ENCODE data around the gene DOK7.

The DOK7 gene

DNA sequence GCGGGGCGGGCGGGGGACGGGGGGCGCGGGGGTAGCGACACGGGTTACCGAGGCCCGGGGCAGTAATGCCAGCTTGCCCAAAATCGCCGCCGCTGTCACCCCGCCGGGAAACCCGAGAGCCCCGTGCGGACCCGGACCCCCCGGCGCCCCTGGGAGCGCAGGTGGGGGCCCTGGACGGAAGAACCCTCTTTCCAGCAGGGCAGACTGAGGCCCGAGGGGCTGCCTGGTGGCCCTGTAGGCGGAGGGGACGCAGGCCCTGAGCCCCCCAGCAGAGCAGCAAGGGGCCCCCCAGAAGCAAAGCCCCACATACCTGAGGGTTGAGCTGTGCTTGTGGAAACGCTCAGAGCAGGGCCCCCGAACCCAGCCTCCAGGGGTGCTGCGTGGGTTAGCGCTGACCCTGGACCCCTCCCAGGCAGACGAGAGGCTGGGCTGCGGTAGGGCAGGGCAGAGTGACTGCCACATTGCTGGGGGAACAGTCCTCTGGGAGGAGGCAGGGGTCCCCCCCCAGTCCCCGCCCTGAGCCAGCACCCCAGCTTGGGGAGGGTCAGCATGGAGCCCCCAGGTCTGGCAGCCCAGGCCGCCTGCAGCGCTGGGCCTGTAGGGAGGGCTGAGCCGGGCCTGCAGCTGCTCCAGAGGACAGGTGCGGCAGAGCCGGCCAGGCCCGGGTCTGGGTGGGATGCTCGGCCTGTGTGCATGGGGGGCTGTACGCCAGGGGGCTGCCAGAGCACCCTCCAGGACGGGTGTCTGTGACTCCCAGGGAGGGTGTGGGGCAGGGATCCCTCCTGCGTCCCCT is 646 bp downstream of the DOK7 start:
- DNase-seq (ENCODE audit: low spot score): no peak

DNA sequence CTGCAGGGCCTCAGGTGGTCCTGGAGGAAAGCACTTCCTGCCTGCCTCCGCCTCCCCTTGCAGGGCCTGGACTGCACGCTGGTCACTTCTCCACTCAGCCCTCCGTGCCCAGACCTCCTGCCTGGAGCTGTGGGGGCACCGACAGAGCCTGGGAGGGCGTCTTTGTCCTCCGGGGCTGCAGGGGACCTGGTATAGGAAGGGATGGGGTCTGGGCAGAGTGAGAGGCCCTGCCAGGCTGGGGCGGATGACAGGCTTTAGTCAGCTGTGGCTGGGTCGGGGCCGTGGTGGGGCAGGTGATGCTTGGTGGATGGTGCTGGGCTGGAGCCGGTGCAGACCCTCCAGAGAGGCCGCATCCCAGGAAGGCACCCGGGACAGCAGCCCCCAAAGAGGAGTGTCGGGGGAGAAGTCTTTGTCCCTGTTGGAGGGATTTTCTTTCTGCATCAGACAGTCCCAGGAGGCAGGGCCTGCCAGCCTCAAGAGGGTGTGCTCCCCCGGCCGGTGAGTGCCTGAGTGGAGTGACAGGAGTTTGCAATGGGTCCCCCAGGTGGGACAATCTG is 1.3 kb downstream of the DOK7 start:
- DNase-seq (ENCODE audit: low spot score): no peak

DNA sequence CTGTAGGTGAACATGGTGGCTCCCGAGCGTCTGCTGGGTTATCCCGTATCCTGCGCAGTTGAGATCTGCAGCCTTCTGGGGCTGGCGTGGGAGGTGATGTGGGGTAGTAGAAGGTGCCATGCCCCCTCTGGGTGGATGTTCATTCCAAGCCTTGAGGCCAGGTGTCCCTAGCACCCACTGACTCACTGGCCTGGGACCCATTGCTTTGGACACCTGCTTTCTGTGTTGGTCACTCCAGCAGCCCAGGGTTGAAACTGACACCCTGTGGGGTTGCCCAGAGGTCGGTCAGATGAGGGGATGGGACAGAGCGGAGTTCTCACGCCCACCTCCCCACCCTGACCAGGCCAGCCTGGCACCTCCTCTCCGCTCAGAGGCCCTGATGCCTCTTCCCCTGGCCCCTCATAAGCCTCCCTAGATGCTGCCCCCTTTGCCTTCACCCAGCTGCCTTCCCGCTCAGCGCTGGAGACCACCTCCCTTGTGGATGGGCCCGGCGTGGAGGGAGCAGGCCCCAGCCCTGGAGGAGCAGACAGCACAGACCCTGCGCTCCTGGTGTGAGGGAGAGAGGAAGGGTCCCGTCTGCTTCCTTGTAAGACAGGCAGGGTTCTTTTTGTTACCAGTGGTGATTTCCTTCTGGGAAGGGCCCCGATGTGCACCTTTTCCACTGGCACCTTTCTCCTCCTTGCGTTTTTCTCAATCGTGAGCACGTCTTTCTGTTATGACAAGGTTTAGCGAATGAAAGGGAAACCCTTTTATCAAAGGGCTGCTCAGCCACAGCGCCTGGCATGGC is 2.0 kb downstream of the DOK7 start:
- no peak for DNase-seq (ENCODE audit: low spot score)

DNA sequence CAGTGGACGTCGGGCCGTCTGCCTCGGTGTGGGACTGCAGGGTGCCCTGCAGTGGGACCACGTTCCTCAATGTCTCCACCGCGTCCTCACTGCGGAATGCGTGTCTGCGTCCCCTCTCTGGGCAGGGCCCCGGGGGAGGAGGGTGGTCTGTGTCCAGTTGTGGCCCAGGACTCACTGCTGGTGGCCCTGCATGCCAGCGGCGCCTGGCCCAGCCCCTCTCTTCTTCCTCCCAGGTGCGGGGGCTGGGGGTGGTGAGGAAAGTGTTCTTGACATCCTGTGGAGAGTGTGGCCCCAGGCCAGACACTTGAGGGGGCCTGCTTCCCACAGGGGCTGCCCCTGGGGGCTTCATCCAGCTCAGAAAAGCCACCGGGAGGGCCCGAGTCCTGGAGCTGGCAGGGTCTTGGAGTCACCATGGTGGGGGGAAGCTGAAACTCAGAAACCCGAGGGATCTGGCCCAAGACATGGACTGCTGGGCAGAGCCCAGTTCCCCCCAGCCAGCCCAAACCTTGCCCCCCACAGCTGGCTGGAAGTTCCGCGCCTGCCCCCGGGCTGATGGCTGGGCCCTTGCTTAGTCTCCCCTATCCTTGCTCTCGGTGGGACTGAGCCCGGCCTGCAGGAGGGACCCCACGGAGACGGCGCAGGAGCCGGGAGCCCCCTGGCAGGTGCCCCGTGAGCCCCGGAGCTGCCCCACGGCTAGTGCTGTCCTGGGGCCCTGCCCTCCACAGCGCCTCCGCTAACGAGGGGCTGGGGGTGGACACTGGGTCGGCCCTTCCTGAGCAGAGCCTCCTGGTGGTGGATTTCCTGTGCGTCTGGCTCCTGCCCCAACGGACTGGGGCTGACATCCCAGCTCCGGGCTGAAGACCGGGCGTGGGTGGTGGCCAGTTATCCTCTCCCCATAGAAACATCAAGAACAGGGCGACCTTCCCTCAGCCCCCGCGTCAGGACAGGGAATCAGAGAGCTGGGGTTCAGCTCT is 2.9 kb downstream of the DOK7 start:
- DNase-seq (ENCODE audit: low spot score): no peak

DNA sequence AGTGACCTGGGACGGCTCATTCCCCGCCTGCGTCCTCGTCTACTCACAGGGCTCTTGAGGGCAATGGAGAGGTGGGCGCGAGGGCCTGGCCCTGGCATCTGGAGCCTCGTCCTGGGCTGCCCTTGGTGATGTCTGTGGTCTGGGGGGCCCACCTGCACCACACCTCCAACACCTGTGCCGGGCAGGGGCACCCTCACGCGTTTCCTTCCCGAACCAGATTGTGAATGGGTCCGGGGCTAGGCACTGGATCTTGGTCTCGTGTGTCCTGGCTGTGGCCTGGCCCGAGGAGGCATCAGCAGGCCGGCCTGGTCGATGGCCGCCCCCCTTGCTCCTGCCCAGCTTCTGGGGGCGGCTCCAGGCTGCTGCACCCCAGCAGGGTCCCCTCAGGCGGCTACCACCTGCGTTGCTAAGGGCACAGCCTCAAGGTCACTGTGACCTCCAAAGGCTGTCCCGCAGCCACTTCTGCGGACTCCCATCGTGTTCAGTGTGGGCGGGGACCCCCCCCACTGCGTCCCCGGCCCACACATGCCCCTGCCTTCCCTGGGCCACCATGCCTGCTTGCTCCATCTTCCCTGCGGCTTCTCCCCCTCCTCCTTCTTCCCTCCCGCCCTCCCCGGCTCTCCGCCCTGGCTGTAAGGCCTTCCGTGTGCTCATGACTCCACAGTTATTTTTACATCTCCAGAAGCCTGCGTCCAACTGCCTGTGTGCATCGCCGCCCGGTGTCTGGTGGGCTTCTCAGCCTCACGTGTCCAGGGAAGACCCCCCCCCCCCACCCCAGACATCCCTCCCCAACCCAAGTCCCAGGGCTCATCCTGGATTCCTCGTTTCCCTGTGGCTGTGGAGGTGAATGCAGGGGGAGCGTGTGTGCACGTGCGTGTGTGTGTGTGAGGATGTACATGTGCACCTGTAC is 3.8 kb downstream of the DOK7 start:
- no peak for DNase-seq (ENCODE audit: low spot score)

DNA sequence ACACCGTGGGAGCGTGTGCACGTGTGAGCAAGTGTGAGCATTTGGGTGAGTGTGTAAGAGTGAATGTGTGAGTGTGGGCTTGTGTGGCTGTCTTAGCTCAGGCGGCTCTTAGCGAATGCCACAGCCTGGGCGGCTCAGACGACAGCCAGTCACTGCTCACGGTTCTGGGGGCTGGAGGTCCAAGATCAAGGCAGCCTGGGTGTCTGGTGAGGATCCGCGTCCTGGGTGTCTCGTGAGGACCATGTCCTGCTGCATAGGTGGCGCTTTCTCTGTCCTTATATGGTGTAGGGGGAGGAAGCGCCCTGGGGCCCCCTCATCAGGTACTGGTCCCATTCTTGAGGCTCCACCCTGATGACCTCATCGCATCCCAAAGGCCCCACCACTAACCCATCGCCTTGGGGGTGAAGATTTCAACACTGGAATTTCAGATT is 4.5 kb downstream of the DOK7 start:
- DNase-seq (ENCODE audit: low spot score): no peak

DNA sequence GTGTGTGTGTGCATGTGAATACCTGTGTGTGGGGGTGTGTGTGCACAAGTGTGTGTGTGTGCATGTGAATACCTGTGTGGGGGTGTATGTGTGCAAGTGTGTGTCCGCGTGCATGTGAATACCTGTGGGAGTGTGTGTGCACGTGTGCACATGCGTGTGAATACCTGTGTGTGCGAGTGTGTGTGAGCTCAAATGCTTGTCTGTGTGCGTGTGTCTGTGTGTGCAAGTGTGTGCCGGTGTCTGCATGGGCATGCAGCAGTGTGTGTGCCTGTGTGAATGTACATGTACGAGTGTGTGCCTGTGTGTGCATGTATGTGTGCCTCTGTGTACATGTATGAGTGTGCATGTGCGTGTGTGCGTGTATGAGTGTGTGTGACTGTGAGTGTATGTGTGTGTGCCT is 5.0 kb downstream of the DOK7 start:
- DNase-seq (ENCODE audit: low spot score): no peak

DNA sequence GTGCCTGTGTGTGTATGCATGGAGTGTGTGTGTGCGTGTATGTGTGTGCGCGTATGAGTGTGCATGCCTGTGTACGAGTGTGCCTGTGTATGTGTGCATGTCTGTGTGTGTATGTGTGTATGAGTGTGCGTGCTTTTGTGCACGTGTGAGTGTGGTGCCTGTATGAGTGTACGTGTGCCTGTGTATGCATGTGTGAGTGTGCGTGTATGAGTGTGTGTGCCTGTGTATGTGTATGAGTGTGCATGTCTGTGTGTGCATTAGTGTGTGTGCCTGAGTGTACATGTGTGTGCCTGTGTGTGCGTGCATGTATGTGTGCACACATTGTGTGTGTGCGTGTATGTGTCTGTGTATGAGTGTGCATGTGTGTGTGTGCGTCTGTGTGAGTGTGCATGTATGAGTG is 5.7 kb downstream of the DOK7 start:
- DNase-seq (ENCODE audit: low spot score): no peak

DNA sequence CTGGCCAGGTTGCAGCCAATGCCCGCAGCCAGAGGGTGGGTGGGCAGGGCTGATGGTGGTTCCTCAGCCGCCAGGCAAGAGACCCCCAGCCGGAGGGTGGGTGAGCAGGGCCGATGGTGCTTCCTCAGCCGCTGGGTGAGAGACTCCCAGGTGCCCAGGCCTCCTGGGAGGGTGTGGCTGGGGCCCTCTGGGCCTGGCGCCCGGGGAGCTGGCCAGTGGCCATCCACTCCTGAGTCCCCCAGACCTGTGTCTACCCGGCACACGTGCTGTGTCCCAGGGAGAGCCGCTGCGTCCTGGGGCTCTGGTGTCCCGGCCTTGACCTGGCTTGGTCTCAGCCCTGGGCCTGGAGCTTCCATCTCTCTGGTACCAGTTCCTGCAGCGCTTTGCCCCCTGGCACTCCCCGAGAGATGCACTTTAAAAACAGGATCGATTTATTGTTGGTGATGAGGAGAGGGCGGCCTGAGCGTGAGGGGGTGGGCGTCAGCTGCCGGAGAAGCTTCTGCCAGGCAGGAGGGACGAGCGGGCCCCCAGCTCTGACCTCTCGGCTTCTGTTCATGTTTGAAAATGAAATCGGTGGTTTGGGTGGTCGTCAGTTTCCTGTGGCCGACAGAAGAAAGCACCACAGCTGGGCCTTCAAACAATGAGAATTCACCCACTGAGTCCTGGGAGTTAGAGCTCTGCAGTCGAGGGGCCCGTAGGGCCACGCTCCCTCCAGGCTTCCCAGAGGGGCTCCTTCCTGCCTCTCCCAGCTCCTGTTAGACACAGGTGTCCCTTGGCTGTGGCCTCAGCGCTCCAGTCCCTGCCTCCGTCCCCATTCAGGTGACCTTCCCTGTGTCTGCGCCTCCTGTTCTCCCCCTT is 6.5 kb downstream of the DOK7 start:
- DNase-seq (ENCODE audit: low spot score): no peak

DNA sequence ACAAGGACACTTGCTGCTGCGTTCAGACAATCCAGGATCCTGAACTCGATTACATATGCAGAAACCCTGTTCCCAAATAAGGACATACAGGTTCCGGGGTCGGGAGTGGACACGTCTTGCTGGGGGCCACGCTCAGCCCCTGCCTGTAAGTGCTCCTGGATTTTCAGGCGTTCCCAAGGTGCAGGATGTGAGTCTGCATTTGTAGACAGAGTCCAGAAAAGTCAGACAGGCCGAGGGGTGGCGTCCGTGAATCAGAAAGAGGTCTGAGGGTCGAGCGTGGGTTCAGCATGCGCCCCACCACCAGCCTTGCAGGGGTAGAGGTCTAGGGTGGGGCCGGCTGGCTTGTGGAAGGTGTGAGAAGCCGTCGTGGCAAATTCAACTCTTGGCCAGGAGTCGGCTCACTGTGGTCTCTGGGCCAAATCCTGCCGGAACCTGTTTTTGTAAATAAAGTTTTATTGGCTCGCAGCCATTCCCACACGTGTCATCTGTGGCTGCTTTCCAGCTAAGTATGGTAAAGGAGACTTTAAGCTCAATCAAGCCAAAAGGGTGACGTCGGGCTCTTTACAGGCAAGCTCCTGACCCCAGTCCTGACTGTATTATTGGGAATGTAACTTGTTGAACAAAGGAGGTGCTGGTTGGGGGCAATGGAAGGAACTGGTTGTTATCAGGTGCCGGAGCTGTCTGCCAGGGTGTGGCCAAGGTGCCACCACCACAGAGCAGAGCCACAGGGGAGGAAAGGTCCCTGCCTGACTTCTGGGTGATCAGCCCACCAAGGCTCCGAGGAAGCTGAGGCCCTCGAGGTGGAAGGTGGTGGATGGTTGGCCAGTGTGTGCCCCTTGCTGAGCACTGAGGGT is 7.4 kb downstream of the DOK7 start:
- DNase-seq (ENCODE audit: low spot score): no peak

DNA sequence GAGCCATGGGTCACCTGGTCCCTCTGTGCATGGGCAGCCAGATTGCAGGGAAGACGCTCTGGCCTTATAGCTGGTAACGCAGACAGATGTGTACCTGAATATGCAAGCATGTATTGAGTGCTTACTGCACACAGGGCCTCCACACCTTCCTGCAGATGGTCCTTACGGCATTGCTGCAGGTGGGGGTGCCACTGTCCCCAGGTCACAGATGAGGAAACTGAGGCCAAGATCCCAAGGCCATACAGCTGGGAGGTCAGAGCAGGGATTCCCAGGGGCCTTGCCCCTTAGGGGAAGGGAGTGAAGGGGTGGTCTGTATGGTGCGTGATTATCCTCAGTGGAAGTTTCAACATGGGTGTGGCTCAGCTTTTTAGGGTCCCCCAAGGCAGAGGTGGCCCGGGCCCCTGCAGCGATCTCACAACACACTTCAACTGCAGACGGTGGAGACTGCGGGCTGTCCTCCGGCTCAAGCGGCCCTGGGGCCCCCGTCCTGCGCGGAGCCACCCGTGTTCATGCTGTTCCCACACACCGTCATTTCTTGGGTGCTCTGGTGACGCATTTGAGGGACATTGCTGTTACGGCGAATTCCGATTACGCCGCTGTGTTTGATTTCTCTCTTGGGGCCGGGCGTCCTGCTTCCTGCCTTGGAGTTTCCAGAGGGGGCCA is 8.1 kb downstream of the DOK7 start:
- no peak for DNase-seq (ENCODE audit: low spot score)

DNA sequence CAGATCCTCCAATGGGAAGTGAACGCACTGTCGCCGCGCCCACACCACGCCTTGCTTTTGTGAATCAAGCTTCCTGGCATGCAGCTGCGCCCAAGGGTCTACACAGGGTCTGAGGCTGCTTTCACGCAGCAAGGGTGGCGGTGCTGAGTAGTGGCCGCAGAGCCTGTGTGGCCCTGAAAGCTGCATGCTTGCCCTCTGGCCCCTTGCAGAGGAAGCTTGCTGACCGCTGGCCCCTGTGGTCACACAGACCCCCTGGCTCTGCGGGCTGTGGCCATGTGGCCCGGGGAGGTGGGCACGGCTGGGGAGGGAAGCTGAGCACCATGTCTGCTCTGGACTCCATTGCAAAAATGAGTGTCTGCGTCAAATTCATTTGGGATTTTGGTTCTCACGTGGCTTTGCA is 8.8 kb downstream of the DOK7 start:
- DNase-seq (ENCODE audit: low spot score): no peak

DNA sequence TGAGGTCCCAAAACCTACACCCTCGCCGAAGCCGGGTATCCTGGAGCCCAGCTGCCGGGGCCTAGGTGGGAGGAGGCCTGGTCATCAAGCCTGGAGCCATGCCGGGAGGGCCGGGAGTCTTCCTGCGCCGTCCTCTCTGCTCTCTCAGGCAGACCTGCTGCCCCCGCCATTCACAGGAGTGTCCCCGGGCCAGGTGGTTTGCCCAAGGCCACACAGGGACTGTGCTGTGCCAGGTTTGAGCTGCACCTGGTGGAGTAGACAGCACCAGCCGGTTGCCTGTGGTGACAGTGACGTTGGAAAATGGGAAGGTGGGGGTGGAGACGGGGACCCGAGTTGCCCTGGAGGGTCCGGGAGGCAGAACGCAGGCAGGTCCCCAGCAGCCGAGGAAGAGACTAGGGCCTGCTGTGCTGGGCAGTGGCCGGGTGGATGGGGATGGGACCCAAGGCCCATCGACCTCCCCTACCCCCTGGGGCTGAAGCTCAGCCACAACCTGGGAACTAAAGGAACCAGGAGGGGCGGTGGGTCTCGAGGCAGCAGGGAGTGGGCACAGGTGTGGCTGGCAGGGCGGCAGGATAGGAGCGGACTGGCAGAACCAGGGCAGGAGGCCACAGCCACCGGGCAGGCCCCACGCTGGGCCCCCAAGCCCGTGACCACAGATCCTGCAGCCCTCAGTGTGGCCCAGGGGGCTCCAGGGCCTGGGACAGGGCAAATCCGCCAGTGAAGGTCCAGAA is 9.5 kb downstream of the DOK7 start:
- DNase-seq (ENCODE audit: low spot score): no peak

DNA sequence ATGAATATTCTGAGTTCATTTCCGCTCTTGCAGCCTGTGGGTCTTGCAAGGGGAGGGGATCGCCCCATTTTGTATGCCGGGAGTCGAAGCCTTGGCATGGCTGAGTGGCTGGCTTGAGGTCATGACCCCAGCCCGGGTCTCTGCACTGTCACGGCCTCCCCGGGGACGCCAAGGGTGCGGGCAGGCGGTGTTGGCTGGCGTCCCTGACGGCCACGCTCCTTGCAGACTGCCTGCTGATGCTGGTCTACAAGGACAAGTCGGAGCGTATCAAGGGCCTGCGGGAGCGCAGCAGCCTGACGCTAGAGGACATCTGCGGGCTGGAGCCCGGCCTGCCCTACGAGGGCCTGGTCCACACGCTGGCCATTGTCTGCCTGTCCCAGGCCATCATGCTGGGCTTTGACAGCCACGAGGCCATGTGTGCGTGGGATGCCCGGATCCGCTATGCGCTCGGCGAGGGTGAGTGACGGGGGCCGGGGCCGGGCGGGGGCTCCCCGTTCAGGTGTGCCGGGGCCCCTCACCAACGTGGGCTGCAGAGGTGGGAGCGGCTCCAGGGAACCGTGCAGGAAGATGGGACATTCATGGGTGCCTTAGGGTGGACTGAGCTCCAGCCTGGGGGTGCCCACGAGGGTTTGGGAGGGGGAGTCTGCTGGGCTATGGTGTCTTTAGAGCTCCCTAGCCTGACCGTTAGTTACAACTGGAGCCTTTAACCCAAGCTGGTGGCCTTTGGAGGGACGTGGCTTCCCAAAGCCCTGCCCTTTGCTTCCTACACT is 10.3 kb downstream of the DOK7 start:
- DNase-seq (ENCODE audit: low spot score): no peak

DNA sequence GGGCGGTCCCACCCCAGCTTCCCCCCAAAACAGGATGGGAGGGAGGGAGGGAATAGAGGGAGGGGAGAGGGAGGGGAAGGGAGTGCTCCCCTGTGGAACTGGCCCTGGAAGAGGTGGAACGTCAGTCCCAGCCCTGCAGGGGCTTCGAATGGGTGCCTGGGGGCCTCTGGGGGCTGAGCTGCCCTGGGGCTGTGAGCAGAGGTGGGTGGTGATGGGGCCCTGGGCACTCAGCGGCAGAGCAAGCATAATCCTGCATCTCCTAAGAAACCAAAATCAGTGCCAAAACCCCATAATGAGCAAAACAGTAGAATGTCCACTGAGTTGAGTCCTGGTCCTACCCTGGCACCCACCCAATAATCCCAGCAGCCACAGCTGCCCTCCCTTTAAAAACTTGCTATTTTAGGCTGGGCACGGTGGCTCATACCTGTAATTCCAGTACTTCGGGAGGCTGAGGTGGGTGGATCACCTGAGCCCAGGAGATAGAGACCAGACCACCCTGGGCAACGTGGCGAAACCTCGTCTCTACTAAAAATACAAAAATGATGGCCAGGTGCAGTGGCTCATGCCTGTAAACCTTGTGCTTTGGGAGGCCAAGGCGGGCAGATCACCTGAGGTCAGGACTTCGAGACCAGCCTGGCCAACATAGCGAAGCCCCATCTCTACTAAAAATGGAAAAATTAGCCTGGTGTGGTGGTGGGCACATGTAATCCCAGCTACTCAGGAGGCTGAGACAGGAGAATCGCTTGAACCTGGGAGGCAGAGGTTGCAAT is 11.1 kb downstream of the DOK7 start:
- DNase-seq (ENCODE audit: low spot score): no peak

DNA sequence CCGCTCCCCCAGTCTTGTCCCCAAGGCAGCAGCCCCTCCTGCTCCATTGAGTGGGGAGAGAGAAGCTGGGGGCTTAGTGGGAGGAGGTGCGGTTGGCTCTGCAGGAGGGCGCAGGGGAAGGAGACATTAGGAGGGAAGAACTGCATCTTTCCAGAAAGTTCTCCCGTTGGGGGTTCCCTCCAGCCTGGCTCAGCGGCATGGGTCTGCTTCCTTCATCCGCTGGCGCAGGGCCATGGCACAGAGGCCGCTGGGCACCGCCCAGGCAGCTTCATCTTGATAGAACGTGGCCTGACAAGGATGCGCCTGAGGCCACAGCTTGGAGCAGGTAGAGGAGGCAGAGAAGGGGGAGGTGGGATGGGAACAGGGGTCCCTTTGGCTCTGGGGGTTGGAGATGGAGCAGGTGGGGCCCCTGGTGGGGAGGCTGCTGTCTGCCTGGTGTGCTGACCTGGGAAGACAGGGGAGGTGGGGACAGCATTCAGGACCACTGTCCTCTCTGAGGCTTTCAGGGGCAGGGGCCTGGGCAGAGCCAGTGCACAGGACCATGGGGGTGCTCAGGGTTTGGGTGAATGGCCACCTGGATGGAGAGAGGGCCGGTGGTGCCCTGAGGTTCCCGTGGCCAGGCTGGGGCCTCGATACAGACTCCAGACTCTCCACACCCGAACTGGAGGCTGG is 12.1 kb downstream of the DOK7 start:
- no peak for DNase-seq (ENCODE audit: low spot score)

Measured in globus pallidus (tissue), 1 donor.